Prostate gland (tissue), 2 donors: ENCODE results near the gene WWC2.

Source experiments
- CTCF ChIP-seq, 4 experiments: fragments of 200-600 bp in 2 of 4; fragments of 450-650 bp in 2 of 4; sonication (generic) in 2 of 4; IDR thresholded peaks; 1 replicate in 3 of 4; 2 replicates in 1 of 4; pipeline ENCODE4 v1.5.1; 2016 to 2019; ENCODE audit warnings: antibody characterized with exemption in 4 of 4, mild to moderate bottlenecking in 2 of 4, moderate library complexity in 2 of 4
- POLR2A ChIP-seq: fragments of 450-650 bp; IDR thresholded peaks from one replicate; pipeline ENCODE4 v1.6.1; 2016; ENCODE audit warnings: antibody characterized with exemption, mild to moderate bottlenecking

GRCh38 chr4:183353557-183353956 is 254.5 kb downstream of the WWC2 start:
- no peak for TF ChIP-seq CTCF (IDR thresholded peaks at IDR 0.05)
- TF ChIP-seq POLR2A: no peak
